ENCODE data around the gene SLC22A31.

Gene SLC22A31

DNA sequence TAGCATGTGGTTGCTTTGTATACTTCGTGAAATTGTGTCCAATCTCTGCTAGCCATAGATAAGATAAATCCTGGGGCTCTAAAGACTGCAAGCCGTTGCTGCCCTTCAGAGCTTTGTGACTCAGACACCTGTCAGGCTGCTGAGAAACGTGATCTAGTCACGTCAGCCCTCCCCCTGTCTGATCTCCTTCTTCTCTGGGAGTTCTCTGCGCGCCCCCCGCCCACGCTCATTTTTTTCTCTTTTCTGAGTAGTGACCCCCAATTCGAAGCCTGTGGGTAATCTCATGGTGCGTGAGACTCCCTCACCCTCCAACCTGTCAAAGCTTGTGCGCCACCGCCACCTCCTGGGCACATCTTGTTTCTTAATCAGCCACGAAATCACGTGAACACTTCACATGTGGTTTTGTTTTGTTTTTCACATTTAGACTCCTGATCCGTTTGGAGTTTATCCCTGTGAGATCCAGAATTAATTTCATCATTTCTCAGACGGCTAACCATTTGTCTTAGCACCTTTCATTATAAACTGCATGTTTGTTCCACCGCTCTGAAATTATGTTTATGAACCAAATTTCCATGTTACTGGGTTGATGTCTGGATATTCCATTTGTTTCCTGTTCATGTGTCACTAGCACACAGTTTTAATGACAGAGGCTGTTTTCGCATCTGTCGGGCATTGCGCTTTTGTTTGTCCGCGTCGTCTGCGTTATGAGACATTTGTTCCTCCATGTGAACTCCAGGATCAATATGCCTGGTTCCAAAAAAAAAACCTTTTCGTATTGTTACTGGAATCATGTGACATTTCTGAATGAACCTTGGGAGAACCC, 16.2 kb upstream of the SLC22A31 start:
- peak; percentile 73 for DNase-seq

GRCh38 chr16:89210904-89211515, 10.7 kb upstream of the SLC22A31 start:
- no peak for DNase-seq

DNA sequence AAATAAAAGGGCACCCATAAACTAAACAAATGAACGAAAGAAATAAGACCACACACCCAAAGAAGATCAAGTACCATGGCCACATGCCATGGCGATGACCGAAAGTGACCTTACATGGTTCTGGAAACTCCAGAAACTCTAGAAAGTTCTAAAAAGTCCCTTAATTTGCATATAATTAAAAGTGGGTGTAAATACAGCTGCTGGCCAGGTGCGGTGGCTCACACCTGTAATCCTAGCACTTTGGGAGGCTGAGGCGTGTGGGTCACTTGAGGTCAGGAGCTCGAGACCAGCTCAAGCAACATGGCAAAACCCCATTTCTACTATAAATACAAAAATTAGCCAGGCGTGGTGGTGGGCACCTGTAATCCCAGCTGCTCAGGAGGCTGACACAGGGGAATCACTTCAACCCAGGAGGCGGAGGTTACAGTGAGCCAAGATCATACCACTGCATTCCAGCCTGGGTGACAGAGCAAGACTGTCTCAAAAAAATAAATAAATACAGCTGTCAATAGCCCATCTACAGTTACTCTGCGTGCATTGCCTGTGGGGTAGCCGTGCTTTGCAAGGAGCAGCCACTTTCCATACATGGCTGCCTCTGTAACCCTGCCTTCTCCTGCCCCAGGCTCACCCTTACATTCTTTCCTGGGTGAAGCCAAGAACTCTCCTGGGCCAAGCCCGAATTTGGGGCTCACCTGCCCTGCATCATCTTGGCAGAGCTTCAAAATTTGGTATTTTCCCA, 10.0 kb upstream of the SLC22A31 start:
- DNase-seq: no peak

DNA sequence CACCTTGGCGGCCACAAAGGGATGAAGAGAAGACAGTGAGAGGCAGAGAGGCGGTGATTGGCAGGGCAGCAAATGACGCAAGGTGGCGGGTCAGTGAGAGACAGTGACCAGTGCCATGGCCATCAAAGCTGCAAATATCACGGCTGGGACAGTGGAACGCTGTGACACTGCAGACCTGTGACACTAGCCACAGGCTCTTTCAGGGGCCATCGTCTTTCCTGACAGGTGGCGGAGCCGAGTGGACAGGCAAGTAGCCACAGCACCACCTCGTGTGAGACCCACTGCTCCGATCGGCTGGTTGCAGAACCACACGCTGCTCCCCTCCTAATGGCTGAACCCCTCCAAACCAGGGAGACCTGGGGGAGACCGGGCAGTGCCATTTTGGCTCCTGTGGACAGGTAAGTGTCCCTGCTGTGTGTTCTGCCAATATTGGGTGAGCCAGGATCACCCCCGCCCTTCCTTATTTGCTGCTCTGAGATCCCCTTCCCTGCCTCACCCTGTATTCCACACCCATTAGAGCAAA, 9.2 kb upstream of the SLC22A31 start:
- DNase-seq: no peak

GRCh38 chr16:89207993-89208392, 7.7 kb upstream of the SLC22A31 start:
- DNase-seq: no peak

GRCh38 chr16:89202422-89203215, 2.3 kb upstream of the SLC22A31 start:
- no peak for DNase-seq

- DNase-seq: peak; percentile 73
These were observed 1.4 kb upstream of the SLC22A31 start for GRCh38 chr16:89201439-89202377.

DNA sequence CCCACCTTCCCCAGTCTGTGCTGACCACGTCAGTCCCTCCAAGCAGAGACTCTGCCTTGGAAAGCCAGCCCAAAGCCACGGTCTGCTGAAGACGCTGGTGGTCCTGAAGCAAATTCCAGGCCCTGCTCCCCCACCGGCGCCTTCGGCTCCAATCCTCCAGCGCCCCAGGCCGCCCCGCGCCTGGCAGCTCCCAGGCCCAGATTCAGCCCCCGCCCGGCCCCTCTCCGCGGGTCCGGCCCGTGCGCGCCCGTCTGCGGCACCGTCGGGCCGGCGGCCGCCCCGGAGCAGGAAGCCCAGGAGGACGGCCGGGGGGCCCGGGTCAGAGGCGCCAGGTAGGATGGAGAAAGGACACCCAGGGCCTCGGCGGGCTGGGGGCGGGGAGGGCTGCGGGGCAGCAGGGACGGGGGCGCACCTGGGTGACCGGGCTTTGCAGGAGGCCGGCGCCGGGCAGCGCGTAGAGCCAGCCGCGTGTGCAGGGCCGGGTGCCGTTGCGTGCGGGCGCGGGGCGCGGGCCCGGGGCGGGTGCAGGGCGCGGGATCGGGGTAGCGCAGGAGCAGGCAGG, 594 bp upstream of the SLC22A31 start:
- no peak for DNase-seq

DNA sequence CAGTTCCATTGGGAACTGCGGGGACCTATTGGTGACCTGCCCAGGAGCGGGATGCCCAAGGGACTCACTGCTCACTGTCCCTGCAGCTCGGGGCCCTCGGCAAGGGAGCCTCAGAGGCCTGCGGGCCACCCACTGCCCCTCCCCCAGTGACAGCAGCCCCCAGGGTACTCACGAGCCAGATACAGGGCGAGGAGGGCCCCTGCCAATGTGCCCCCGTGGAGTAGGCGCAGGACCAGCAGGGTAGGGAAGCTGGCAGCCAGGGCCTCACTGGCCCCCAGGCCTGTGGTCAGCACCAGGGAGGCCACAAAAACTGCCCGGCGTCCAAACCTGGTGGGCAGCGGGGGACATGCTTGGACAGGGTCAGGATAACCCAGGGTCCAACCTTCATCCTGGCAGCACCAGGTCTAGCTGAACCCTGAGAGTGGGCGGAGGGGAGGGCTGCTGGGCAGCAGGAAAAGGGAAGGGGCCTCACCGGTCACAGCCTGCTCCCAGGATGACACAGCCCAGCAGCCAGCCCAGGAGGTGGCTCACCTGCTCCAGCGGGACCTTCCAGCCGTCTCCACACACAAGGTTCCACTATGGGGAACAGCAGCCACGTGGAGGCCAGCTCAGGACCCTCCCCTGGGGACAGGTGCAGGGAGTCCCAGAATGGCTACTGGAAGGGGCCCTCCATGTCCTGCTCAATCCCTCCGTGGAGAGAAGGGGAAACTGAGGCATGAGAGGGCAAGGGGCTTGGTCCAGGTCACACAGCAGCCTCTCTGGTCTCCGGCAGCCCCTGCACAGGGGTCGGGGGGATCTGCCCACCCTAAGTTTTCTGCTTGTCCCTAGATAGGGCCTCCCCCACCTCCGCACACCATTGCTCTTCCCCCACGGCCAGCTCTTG, 855 bp downstream of the SLC22A31 start:
- DNase-seq: no peak

DNA sequence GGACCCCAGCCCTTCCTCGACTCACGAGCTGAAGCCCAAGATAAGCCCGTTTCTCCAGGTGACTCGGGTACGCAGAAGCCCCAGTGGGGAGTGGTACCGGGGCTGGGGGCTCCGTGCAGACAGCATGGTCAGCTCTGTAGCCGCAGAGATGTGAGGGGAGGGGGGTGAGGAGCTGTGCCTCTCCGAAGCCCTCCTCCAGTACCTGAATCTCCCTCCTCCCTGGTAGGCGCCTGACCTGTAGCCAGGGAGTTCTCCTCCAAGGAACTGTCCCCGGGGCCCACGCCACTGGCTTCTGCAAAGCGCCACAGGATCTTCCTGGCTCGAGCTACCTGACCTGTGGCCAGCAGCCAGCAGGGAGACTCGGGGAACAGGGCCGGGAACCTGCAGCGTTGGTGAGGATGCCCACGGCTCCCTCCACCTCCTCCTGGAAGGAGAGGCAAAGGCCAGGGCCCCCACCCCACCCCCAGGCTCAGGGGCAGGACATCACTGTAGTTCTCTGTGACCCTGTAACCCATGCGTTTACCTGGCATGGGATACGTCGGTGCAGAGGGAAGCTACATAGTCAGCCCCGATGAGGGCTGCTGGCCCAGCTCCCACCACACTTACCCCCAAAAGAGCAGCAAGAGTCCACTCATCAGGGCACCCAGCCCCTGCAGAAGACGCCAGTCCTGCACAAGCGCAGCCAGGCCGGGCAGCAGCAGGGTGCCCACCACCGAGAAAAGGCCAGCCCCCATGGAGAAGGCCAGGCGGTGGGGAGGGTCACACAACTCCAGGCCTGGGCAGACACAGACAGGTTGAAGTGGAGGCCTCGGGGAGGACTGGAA, 1.7 kb downstream of the SLC22A31 start:
- DNase-seq: no peak

DNA sequence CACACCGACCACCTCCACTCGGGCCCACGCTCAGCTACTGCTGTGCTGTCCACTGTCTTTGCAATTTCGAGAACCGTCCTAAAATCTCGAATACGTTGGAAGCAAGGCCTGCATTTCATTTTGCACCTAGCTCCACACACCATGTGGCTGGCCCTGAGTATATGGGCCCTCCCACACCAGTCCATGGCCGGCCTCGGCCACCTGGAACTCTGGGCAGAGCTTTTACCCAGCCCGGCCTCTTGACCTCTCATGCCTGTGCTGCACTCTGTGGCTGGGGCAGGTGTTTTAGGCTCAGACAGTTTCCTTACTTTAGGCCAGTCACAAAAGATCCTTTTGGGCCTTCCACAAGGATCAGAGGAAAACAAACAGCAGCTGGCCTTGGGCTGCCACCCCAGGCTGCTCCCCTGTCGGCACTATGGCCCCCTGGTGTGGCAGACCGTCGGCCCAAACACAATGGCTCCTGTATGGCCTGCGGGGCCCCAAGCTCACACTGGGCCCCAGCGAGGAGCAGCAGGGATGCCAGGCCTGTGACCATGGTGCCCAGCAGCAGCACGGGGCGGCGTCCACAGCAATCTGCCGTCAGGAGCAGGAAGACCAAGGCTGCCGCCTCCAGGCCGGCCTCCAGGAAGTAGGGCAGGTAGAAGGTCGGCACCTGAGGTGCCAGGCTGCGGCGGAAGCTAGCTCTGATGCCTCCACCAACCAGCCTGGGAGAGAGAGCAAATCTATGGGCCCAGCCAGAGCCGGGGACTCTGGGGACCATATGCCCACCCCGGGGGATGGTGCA, 2.5 kb downstream of the SLC22A31 start:
- no peak for DNase-seq

DNA sequence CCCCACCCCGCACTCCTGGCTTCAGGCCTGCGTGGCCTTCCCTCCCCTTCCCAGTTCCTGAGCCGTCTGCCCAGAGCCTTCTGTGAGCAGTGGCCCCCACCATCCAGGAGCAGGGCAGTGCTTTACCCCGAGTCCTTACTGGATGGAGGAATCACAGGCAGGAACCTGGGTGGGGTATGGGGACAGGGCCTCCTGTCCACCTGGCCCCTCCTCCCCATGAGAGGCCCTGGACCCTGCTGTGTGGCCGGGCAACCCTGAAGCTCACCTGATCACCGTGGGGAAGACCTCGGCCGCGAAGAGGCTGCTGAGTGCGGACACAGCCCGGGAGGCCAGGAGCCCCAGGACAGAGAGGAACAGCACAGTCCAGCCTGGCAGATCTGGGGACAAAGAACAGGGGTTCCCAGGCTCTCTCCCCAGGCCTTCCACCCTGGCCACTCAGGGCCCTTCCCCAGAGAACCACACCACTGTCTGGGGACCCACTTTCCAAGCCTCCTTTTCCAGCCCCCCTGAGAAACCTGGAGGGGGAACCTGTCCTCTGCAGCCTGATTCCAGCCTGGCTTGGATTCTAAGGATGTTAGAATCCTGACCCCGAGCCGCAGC, 3.2 kb downstream of the SLC22A31 start:
- DNase-seq: no peak

DNA sequence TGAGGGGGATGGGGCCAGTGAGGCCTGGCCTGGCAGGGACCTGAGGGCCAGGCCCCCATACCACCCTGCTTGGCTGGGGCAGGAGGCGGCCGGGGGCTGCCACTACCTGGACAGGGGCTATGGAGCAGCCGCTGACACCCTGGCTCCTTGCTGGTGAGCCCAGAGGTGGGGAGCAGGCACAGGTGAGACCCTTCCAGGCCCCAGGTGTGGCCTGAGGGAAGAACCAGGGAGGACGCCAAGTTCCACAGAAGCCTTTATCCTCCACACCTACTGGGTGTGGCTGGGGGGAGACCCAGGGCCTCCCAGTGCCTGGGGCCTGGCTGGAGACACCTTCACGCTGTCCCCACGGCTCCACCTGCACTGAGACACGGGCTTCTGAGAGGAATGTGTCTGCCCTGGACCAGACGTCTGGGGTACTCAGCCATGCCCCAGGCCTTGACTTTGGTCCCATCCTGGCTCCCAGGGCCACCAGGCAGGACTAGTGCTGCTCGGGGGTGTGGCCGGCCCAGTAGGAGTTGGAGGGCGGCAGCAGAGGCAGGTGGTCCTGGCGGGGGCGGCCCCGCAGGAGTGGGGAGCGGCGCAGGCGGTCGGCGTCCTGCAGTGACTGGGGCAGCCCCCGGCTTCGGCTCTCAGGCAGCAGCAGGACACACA, 4.7 kb downstream of the SLC22A31 start:
- DNase-seq: no peak

GRCh38 chr16:89194340-89195311, 5.7 kb downstream of the SLC22A31 start:
- no peak for DNase-seq

- no peak for DNase-seq
These were observed 6.6 kb downstream of the SLC22A31 start for GRCh38 chr16:89193576-89194293.

Data from T-helper 9 cell (primary cell).